GM12873 (cell line): Measurements from ENCODE around the gene CERS2.
A peak's percentile ranks its signal among the peaks of the same experiment; 100 is the strongest.

Experiments
- TF ChIP-seq, protein P1 (sequence below): IDR thresholded peaks from 2 replicates; pipeline ENCODE4 v1.5.1; 2012; ENCODE audit warnings: low read depth, mild to moderate bottlenecking, moderate library complexity, low read length, control low read depth; ENCODE audit not compliant: insufficient read depth; ENCODE audit errors: missing control alignments

CERS2 gene

DNA sequence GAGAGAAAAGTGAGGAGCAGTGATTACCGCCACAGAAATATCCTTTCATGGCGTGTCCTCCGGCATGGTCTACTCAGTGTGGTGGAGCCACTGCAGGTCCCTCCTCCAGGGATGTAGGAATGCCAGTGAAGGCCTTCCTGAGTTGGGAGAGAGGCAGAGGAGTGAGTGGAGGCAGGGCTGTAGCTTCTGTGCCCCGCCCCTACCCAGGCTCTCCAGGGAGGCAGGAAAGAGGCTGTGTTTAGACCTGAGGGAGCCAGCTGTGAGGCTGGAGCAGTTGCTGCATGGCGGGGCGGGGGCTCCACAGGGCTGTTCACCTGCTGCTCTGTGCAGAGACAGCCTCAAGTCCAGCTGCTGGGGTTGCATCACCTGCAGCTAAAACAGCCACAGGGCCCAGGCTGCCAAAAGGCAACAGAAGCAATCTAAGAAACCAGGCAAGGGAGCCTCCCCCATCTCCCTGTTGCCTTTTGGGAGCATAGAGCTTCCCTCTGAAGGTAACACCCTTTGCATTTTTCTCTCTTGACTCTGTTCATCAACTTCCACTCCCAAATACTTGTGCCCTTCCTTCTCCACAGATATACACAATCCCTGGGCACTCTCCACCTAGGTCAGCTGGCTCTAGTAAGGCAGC lies 6.7 kb upstream of the CERS2 start:
- TF ChIP-seq, protein P1, sequence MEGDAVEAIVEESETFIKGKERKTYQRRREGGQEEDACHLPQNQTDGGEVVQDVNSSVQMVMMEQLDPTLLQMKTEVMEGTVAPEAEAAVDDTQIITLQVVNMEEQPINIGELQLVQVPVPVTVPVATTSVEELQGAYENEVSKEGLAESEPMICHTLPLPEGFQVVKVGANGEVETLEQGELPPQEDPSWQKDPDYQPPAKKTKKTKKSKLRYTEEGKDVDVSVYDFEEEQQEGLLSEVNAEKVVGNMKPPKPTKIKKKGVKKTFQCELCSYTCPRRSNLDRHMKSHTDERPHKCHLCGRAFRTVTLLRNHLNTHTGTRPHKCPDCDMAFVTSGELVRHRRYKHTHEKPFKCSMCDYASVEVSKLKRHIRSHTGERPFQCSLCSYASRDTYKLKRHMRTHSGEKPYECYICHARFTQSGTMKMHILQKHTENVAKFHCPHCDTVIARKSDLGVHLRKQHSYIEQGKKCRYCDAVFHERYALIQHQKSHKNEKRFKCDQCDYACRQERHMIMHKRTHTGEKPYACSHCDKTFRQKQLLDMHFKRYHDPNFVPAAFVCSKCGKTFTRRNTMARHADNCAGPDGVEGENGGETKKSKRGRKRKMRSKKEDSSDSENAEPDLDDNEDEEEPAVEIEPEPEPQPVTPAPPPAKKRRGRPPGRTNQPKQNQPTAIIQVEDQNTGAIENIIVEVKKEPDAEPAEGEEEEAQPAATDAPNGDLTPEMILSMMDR, result no peak

DNA sequence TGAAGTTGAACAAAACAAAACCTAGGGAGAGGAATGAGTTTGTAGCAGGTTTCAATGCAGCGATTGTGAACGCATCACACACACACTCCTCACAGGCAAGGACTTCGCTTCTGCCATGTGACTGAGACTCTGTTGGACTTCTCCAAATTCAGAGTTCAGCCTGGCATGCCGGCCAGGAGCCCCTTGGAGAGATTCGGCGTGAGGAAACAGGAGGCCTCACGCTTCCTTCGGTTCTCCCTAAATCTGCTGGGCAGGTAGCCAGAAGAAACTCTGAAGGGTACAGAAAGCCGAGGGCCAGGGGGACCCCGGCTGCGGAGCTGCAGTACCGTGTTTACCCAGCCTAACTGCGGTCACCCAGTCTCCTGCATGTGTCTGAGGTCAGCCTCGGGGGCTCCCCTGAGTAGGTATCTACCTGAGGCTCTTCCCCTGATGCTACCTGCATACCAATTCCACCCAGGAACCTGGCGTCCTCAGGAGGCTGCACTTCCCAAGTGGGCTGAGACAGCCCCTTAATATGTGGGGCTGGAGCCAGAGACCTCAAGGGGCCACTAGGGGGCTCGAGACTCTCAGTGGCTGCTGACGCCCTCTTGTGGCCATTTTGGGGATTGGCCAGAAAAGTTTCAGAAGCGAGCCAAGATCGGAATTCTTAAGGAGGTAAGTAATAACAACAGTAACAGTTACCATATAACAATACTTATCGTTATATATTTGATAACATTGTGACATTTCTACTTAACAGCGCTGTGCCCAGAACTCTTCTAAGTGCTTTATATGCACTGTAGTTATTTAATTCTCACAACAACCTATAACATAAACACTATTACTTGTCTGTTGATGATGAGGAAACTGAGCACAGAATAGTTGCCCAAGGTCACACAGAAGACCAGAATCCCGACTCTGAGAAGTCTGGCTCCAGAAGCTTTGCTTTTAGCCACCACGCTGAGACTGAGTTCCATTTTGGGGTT lies 4.7 kb upstream of the CERS2 start:
- TF ChIP-seq, protein P1, result peak; percentile 100

DNA sequence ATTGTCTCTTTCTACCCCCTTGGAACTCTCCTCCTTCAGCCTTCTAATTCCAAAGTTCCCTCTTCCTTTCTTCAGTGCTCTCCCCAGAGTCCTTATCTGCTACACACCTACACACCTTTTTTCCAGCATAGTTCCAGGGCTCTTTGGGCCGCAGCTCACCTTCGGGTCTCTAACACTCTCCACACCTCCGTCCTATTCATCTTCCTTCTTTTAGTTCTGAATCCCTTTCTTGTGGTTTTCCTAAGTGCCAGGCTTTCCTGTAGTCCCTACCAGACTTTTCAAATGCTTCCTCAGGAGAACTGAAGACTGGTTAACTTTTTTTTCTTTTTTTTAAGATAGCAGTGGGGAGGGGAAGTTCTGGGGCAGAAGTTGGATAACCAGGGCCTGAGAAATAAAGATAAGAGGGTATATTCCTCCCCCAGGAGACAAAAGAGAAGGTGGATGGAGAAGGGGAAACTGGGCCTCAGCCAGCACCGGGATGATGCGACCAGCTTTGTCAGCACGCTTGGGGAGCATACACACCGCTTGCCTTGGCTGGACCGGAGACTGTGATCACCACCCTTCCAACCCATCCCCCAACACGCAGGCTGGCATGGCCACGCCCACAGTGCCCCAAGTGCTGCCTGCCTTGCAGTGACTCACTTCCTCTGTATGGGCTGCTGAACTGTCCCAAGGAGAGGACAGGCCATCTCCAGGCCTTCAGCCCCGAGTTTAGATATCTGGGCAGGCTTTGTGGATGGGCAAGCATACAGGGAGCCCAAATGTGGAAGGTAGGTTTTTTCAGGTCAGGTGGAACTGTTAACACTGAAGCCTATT lies 2.5 kb upstream of the CERS2 start:
- TF ChIP-seq, protein P1, result no peak

DNA sequence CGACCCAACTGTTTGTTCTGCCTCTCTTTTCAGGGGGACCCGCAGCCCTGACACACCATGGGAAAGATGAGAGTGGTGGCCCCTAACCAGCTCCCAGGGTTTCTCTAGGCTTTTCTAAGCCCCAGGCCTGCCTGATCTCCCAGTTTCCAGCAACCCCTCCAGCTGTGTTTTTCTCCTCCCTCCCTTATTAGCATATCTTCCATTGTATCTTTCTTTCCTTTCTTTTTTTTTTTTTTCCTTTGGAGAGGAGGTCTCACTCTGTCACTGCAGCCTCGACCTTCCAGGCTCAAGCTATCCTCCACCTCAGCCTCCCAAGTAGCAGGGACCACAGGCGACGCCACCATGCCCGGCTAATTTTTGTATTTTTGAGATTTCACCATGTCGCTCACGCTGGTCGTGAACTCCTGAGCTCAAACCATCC lies 1.8 kb upstream of the CERS2 start:
- TF ChIP-seq, protein P1, result no peak

DNA sequence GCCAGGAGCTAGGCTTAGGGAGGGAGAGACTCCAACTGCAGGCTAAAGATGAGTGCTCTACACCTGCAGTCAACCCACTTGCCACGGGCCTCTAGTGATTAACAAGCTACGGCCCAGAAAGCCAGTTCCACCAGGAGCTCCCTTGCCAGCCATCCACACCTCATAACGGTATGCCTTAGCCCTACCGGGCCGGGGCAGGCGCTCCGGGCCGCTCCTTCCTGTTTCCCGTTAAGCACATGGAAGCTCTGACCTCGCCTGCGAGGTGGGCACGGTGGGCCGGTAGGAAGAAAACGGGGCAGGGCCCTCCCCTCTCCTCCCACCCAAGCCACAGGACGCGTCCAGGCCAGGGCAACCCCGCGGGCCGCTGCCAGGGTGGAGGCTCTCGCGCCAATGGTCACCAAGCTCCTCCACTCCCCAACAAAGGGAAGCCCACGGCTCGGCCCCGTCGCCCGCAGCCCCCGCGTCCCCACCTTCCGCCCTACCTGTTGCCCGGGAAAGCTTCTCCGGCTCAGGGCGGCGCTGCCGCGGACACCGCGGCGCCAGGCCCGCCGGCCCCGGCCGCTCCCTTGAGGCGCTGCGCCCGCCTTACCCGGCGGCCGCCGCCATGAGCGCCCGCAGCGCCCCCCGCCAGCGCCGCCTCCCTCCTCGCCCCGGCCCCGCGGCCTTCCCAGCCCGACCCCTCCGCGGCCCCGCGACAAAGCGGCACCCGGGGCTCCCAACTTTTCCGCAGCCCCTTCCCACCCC lies 627 bp downstream of the CERS2 start:
- TF ChIP-seq, protein P1, result no peak

DNA sequence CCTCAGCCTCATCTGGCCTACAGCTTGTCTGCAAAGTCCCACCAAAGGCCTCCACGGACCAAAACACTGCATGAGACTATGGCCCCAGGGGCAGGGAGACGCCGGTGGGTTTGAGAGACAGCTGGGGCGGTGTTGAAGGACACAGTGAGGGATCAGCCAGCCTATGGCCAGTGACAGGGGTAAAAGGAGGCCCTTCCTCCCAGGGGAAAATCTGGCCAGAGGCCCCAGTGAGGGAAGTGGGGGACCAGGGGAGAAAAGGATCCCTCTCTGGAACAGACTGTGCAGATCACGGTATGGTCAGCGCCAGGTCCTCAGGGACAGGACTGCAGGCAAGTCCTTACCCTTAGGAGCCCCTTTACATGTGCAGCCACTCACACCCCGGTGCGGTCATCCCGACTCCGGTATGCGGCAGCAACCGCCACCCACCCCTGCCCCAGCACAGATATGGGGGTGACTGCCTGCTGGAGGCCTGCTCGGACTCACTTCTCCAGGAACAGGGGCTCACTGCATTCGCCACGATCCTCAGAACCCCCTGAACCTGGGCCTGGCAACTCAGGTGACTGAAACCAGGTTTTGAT lies 1.3 kb downstream of the CERS2 start:
- TF ChIP-seq, protein P1, result no peak
